Measurements from ENCODE around the gene SMNDC1. TPM values are rescaled to one million over a fixed set of nuclear protein-coding genes. Genes with fewer than 3 reads are reported as not detected.

Gene SMNDC1
- total RNA-seq, 1 donor from 2014 or later = 6.9 TPM

DNA sequence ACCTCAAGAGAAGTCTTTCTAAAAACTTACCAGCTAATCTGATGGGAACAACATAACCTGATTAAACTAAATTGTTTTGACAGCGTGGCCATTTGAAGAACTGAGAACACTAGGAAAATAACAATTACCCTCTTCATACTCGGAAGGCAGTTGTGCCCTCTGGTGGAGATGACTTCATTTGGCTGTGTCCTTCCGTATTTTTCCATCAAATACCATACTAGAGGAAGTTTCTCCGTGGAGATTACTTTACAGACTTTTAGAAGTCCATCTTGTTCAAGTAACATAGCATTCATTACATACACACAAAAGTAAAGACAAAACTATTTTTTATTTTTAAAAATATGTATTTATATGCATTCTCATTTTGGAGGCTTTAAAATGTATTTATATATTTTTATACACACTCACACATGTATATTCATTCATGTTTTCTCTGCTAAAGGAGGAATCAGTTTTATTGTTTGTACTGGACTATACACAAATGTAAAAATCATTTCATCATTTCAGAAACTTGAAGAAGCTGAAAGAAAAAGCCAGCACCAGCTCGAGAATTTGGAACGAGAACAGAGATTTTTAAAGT, 25.2 kb downstream of the SMNDC1 start:
- Histone ChIP-seq H3K36me3 (peaks cover 3 to 7% of the 10 kb centered on the region in 2 donors), H3K27me3 (no peaks in the 10 kb centered on the region), H3K27ac (peak overlapping the region; percentile 30 to 42), H3K4me3 (peak overlapping the region; percentile 14 to 33), H3K4me1 (peaks cover 0 to 46% of the 10 kb centered on the region in 2 donors), H3K9me3 (no peaks in the 10 kb centered on the region)
- DNase-seq (ENCODE audit: low spot score in 2 of 2) = peak in 1 of 2 donors; percentile 81
- TF ChIP-seq CTCF (IDR thresholded peaks at IDR 0.05) = peak; percentile 66 to 78 (median 76)
- intact Hi-C loops (cut with DNase I) = loop anchor here (1.0 to 5.0 kb wide), 4 partner anchors 53 to 397 kb away; no protein-coding TSS in a partner anchor

DNA sequence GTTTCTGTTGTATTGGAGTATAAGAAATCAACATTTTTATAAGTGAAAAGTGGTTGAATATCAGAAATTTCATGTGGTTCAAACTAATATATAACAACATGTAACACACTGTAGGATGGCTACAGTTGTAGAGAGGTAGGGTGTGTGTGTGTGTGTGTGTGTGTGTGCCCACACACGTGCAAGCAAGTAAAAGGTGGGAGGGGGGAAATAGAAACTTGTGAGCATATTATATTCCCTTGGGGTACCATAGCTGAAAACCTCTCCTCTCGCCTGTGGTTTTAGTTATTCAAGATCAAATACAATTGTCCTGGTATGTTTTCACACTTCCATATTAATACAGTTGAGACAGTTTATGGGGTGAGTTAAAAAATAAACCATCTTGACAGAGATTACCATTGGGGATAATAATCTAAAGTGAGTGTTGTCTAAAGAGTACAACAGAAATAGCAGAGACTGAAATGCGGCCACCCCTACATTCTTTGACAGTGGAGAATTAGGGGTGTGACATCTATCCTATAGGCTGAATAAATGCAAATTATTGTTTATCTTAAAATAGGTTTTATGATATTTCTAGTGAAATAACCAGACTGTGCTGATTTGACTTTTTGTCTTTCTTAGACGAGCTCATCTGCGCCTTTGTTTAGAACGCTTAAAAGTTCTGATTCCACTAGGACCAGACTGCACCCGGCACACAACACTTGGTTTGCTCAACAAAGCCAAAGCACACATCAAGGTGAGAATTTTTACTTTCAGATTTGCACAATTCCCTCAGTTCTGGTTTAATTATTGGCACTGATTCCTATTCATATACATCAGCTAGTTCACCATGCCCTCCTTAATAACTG, 25.9 kb downstream of the SMNDC1 start:
- TF ChIP-seq CTCF (IDR thresholded peaks at IDR 0.05) = no peak
- Histone ChIP-seq H3K4me1 (peaks cover 0 to 52% of the 10 kb centered on the region in 2 donors), H3K9me3 (no peaks in the 10 kb centered on the region), H3K27me3 (no peaks in the 10 kb centered on the region), H3K36me3 (peaks cover 3 to 7% of the 10 kb centered on the region in 2 donors), H3K27ac (peak overlapping the region; percentile 42 to 84), H3K4me3 (peak overlapping the region; percentile 14 to 33)
- intact Hi-C loops (cut with DNase I) = loop anchor here (1.0 to 5.0 kb wide), 4 partner anchors 52 to 396 kb away; no protein-coding TSS in a partner anchor
- no peak for DNase-seq (ENCODE audit: low spot score in 2 of 2)

GRCh38 chr10:110277591-110277990, 27.1 kb downstream of the SMNDC1 start:
- Histone ChIP-seq H3K4me1 (peaks cover 0 to 60% of the 10 kb centered on the region in 2 donors), H3K4me3 (no peak overlapping the region), H3K9me3 (no peaks in the 10 kb centered on the region), H3K36me3 (peaks cover 3 to 7% of the 10 kb centered on the region in 2 donors), H3K27ac (peak overlapping the region; percentile 84 to 90), H3K27me3 (no peaks in the 10 kb centered on the region)
- intact Hi-C loops (cut with DNase I) = loop anchor here (5.0 kb wide), 1 partner anchor 395 kb away; no protein-coding TSS in a partner anchor
- TF ChIP-seq CTCF (IDR thresholded peaks at IDR 0.05) = no peak
- no peak for DNase-seq (ENCODE audit: low spot score in 2 of 2)

- no peaks in the 10 kb centered on the region for H3K9me3 ChIP-seq
- peak overlapping the region; percentile 84 to 90 for H3K27ac ChIP-seq
- intact Hi-C loops (cut with DNase I) = loop anchor here (5.0 kb wide), 1 partner anchor 394 kb away; no protein-coding TSS in a partner anchor
- no peak for TF ChIP-seq CTCF (IDR thresholded peaks at IDR 0.05)
- no peak for DNase-seq (ENCODE audit: low spot score in 2 of 2)
- H3K36me3 ChIP-seq = peaks cover 3 to 7% of the 10 kb centered on the region in 2 donors
- no peak overlapping the region for H3K4me3 ChIP-seq
- H3K27me3 ChIP-seq = no peaks in the 10 kb centered on the region
- peaks cover 0 to 61% of the 10 kb centered on the region in 2 donors for H3K4me1 ChIP-seq
Measured at GRCh38 chr10:110276603-110277002, 28.1 kb downstream of the SMNDC1 start.

DNA sequence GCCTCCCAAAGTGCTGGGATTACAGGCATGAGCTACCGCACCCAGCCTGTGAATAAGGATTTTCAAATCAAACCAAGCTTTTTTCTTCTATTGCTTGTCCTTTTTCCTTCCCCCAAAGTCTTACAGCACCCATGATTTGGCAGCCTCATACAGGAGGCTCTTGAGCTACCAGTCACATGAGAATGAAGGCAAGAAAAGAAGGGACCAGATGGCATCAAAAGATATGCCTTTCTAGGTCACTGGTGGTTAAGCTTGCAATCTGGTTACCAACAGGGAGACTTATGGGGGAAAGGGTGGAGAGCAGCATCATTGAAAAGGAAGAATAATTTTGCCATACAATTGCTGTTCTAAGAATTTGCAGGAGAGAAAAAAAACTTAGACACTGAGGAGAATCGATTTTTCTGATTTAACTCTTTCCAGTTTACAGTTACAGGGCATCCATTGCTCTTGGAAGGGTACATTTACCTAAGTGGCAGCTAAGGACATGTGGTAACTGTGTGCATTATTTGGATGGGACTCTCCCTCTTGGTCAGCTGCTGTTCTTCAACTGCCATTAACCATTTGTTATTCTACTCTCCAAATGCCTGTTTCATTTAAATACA, 29.5 kb downstream of the SMNDC1 start:
- intact Hi-C loops (cut with DNase I) = loop anchor here (5.0 kb wide), 1 partner anchor 393 kb away; no protein-coding TSS in a partner anchor
- H3K36me3 ChIP-seq = peaks cover 3 to 6% of the 10 kb centered on the region in 2 donors
- no peak for DNase-seq (ENCODE audit: low spot score in 2 of 2)
- H3K27me3 ChIP-seq = no peaks in the 10 kb centered on the region
- H3K9me3 ChIP-seq = no peaks in the 10 kb centered on the region
- no peak overlapping the region for H3K4me3 ChIP-seq
- peak overlapping the region; percentile 84 to 90 for H3K27ac ChIP-seq
- peaks cover 10 to 74% of the 10 kb centered on the region in 2 donors for H3K4me1 ChIP-seq
- TF ChIP-seq CTCF (IDR thresholded peaks at IDR 0.05) = no peak

Data from ascending aorta (tissue), 2 donors.